ENCODE measurements around the gene EIF4A2. TPM values are rescaled to one million over a fixed set of nuclear protein-coding genes. Genes with fewer than 3 reads are reported as not detected.
"Not testable (repeated sequence)": the region's sequence is repeated elsewhere in the genome, so short reads cannot be mapped to it uniquely, and the experiment has no call there.

The EIF4A2 gene
- total RNA-seq, 2 experiments from 2014 or later: 291 to 390 TPM

- Mint-ChIP-seq H3K36me3 (ENCODE audit: low read depth) (peaks cover 54% of the 10 kb centered on the region), H3K4me1 (peaks cover 42% of the 10 kb centered on the region)
- H3K9me3 Mint-ChIP-seq (ENCODE audit: low read depth); H3K27me3 Mint-ChIP-seq; DNase-seq; H3K27ac Mint-ChIP-seq; H3K4me3 Mint-ChIP-seq; ATAC-seq; intact Hi-C loops (cut with DNase I, micrococcal nuclease): not testable (repeated sequence)
- CTCF ChIA-PET: interaction anchor here (0.6 to 1.6 kb wide), 4 partner anchors 20 to 860 kb away, joined by 3 to 5 read pairs (median 4); no protein-coding TSS in a partner anchor
- POLR2A ChIA-PET: interaction anchor here (0.7 kb wide), 2 partner anchors 20 to 341 kb away, joined by 3 read pairs; partner anchors contain the start of gene EIF4A2
Measured at GRCh38 chr3:186803447-186803846, 20.1 kb downstream of the EIF4A2 start.

GRCh38 chr3:186806089-186807055 is 23.0 kb downstream of the EIF4A2 start, which contains the start of gene RFC4:
Gene RFC4, minus strand, starts transcription at chr3:186806482. Its CDS starts 1,769 bp downstream, at chr3:186804713.
- H3K4me3 Mint-ChIP-seq: peak within 1 kb of the TSS; percentile 90
- CTCF ChIA-PET: interaction anchor here (1.0 to 3.2 kb wide), 5 partner anchors 15 to 359 kb away, joined by 3 to 15 read pairs (median 4); no protein-coding TSS in a partner anchor
- POLR2A ChIA-PET: interaction anchor here (0.6 to 2.7 kb wide), 5 partner anchors 16 to 333 kb away, joined by 3 to 12 read pairs (median 3); partner anchors contain the start of gene EIF4A2
- H3K27me3 Mint-ChIP-seq: no peaks in the 10 kb centered on the region
- intact Hi-C loops (cut with DNase I, micrococcal nuclease): loop anchor here (1.0 to 5.0 kb wide), 9 partner anchors 16 to 869 kb away; partner anchors contain the start of genes DNAJB11 (in 2 of the 2), EIF4A2 (in 2 of the 2), ETV5 (in 1 of the 2) and TRA2B (in 1 of the 2)
- ATAC-seq: peak; percentile 89
- H3K36me3 Mint-ChIP-seq (ENCODE audit: low read depth): peaks cover 32% of the 10 kb centered on the region
- peaks cover 26% of the 10 kb centered on the region for H3K4me1 Mint-ChIP-seq
- peak; percentile 93 for DNase-seq
- H3K27ac Mint-ChIP-seq: peak within 1 kb of the TSS; percentile 92
- H3K9me3 Mint-ChIP-seq (ENCODE audit: low read depth): no peaks in the 10 kb centered on the region

GRCh38 chr3:186807231-186807630 is 23.9 kb downstream of the EIF4A2 start:
- Mint-ChIP-seq H3K27ac (peak overlapping the region; percentile 92), H3K4me3 (peak overlapping the region; percentile 90), H3K4me1 (peaks cover 26% of the 10 kb centered on the region), H3K27me3 (no peaks in the 10 kb centered on the region), H3K9me3 (ENCODE audit: low read depth) (no peaks in the 10 kb centered on the region), H3K36me3 (ENCODE audit: low read depth) (peaks cover 30% of the 10 kb centered on the region)
- ATAC-seq (peak; percentile 36), DNase-seq (no peak)
- ChIA-PET POLR2A (interaction anchor here (0.7 to 2.7 kb wide), 2 partner anchors 17 to 332 kb away, joined by 3 to 12 read pairs; no protein-coding TSS in a partner anchor), CTCF (interaction anchor here (1.0 to 3.2 kb wide), 3 partner anchors 14 to 358 kb away, joined by 4 to 15 read pairs (median 14); no protein-coding TSS in a partner anchor)
- intact Hi-C loops (cut with DNase I, micrococcal nuclease): loop anchor here (2.0 to 5.0 kb wide), 6 partner anchors 16 to 870 kb away; partner anchors contain the start of genes DNAJB11 (in 1 of the 2), ETV5 (in 1 of the 2) and TRA2B (in 1 of the 2)

GRCh38 chr3:186810336-186810996 is 27.1 kb downstream of the EIF4A2 start:
- ChIA-PET CTCF (interaction anchor here (1.5 kb wide), 1 partner anchor 11 kb away, joined by 10 read pairs; no protein-coding TSS in a partner anchor), POLR2A (interaction anchor here (0.8 kb wide), 1 partner anchor 27 kb away, joined by 4 read pairs; no protein-coding TSS in a partner anchor)
- H3K27me3 Mint-ChIP-seq: no peaks in the 10 kb centered on the region
- no peak for ATAC-seq
- peaks cover 10% of the 10 kb centered on the region for H3K4me1 Mint-ChIP-seq
- H3K9me3 Mint-ChIP-seq (ENCODE audit: low read depth): no peaks in the 10 kb centered on the region
- DNase-seq: no peak
- no peak overlapping the region for H3K27ac Mint-ChIP-seq
- peaks cover 3% of the 10 kb centered on the region for H3K36me3 Mint-ChIP-seq (ENCODE audit: low read depth)
- intact Hi-C loops (cut with DNase I, micrococcal nuclease): no loop called here
- H3K4me3 Mint-ChIP-seq: no peak overlapping the region

GRCh38 chr3:186811313-186811712 is 27.9 kb downstream of the EIF4A2 start:
- intact Hi-C loops (cut with DNase I, micrococcal nuclease); H3K27me3 Mint-ChIP-seq; H3K27ac Mint-ChIP-seq; POLR2A ChIA-PET; H3K4me3 Mint-ChIP-seq; DNase-seq; H3K9me3 Mint-ChIP-seq (ENCODE audit: low read depth); H3K36me3 Mint-ChIP-seq (ENCODE audit: low read depth); ATAC-seq: not testable (repeated sequence)
- CTCF ChIA-PET: interaction anchor here (1.5 kb wide), 1 partner anchor 10 kb away, joined by 10 read pairs; no protein-coding TSS in a partner anchor
- peaks cover 10% of the 10 kb centered on the region for H3K4me1 Mint-ChIP-seq

- POLR2A ChIA-PET: no interaction called here
- H3K27me3 Mint-ChIP-seq: no peaks in the 10 kb centered on the region
- CTCF ChIA-PET: no interaction called here
- no peak for ATAC-seq
- no peaks in the 10 kb centered on the region for H3K36me3 Mint-ChIP-seq (ENCODE audit: low read depth)
- DNase-seq: no peak
- intact Hi-C loops (cut with DNase I, micrococcal nuclease): no loop called here
- no peaks in the 10 kb centered on the region for H3K4me1 Mint-ChIP-seq
- H3K27ac Mint-ChIP-seq: no peak overlapping the region
- no peak overlapping the region for H3K4me3 Mint-ChIP-seq
- H3K9me3 Mint-ChIP-seq (ENCODE audit: low read depth): no peaks in the 10 kb centered on the region
Measured at GRCh38 chr3:186814100-186814499, 30.7 kb downstream of the EIF4A2 start.

- H3K4me1 Mint-ChIP-seq: no peaks in the 10 kb centered on the region
- no peaks in the 10 kb centered on the region for H3K9me3 Mint-ChIP-seq (ENCODE audit: low read depth)
- no peaks in the 10 kb centered on the region for H3K36me3 Mint-ChIP-seq (ENCODE audit: low read depth)
- ChIA-PET POLR2A (no interaction called here), CTCF (no interaction called here)
- intact Hi-C loops (cut with DNase I, micrococcal nuclease): no loop called here
- no peak overlapping the region for H3K4me3 Mint-ChIP-seq
- ATAC-seq: no peak
- DNase-seq: no peak
- H3K27me3 Mint-ChIP-seq: no peaks in the 10 kb centered on the region
- H3K27ac Mint-ChIP-seq: no peak overlapping the region
Measured at GRCh38 chr3:186815435-186815834, 32.1 kb downstream of the EIF4A2 start.

GRCh38 chr3:186818516-186818915 is 35.1 kb downstream of the EIF4A2 start:
- intact Hi-C loops (cut with DNase I, micrococcal nuclease): no loop called here
- no peaks in the 10 kb centered on the region for H3K27me3 Mint-ChIP-seq
- H3K4me1 Mint-ChIP-seq: no peaks in the 10 kb centered on the region
- no peaks in the 10 kb centered on the region for H3K36me3 Mint-ChIP-seq (ENCODE audit: low read depth)
- H3K27ac Mint-ChIP-seq: no peak overlapping the region
- POLR2A ChIA-PET: no interaction called here
- DNase-seq: no peak
- ATAC-seq: no peak
- H3K4me3 Mint-ChIP-seq: no peak overlapping the region
- no peaks in the 10 kb centered on the region for H3K9me3 Mint-ChIP-seq (ENCODE audit: low read depth)
- CTCF ChIA-PET: interaction anchor here (0.8 to 1.5 kb wide), 3 partner anchors 30 to 347 kb away, joined by 3 to 4 read pairs (median 3); no protein-coding TSS in a partner anchor

GRCh38 chr3:186818956-186819355 is 35.6 kb downstream of the EIF4A2 start:
- intact Hi-C loops (cut with DNase I, micrococcal nuclease): no loop called here

GRCh38 chr3:186821429-186822387 is 38.3 kb downstream of the EIF4A2 start:
- Mint-ChIP-seq H3K36me3 (ENCODE audit: low read depth) (peaks cover 2% of the 10 kb centered on the region), H3K4me3 (no peak overlapping the region), H3K9me3 (ENCODE audit: low read depth) (no peaks in the 10 kb centered on the region), H3K27me3 (peaks cover 5% of the 10 kb centered on the region), H3K27ac (no peak overlapping the region), H3K4me1 (peaks cover 20% of the 10 kb centered on the region)
- ATAC-seq (no peak), DNase-seq (no peak)
- ChIA-PET CTCF (interaction anchor here (0.6 to 4.2 kb wide), 26 partner anchors 9 to 1162 kb away, joined by 3 to 30 read pairs (median 4); partner anchors contain the start of gene EIF4A2), POLR2A (interaction anchor here (0.7 to 1.0 kb wide), 2 partner anchors 31 to 207 kb away, joined by 3 read pairs; no protein-coding TSS in a partner anchor)
- intact Hi-C loops (cut with DNase I, micrococcal nuclease): loop anchor here (1.0 to 10.0 kb wide), 6 partner anchors 34 to 845 kb away; no protein-coding TSS in a partner anchor

More at GRCh38 chr3:186818956-186819355, 35.6 kb downstream of the EIF4A2 start:
- Mint-ChIP-seq H3K4me3 (no peak overlapping the region), H3K4me1 (peaks cover 1% of the 10 kb centered on the region), H3K36me3 (ENCODE audit: low read depth) (no peaks in the 10 kb centered on the region), H3K27me3 (no peaks in the 10 kb centered on the region), H3K9me3 (ENCODE audit: low read depth) (no peaks in the 10 kb centered on the region), H3K27ac (no peak overlapping the region)
- no peak for ATAC-seq
- POLR2A ChIA-PET: no interaction called here
- DNase-seq: no peak
- CTCF ChIA-PET: interaction anchor here (0.6 to 1.5 kb wide), 5 partner anchors 30 to 346 kb away, joined by 3 to 4 read pairs (median 3); no protein-coding TSS in a partner anchor

Measured in activated CD4-positive, alpha-beta T cell treated with anti-CD3 and anti-CD28 coated beads for 36 hours (primary cell).